WI38 (cell line): ENCODE results near the gene LDHA.

Source experiments
- H3K4me3 ChIP-seq: 2 replicates; pipeline ENCODE4 v1.5.1; 2011; ENCODE audit warnings: low read depth, mild to moderate bottlenecking, control low read depth, low read length
- CTCF ChIP-seq: IDR thresholded peaks from 2 replicates; pipeline ENCODE4 v1.5.1; 2012; ENCODE audit warnings: low read depth, mild to moderate bottlenecking, control low read depth, low read length

The LDHA gene

GRCh38 chr11:18394275-18394927 is at the start of gene LDHA:
TSS of gene LDHA (plus strand) at chr11:18394563. CDS start at chr11:18396843, 2,280 bp downstream.
- no peak for TF ChIP-seq CTCF
- H3K4me3 ChIP-seq, result peak within 1 kb of the TSS; percentile 88

DNA sequence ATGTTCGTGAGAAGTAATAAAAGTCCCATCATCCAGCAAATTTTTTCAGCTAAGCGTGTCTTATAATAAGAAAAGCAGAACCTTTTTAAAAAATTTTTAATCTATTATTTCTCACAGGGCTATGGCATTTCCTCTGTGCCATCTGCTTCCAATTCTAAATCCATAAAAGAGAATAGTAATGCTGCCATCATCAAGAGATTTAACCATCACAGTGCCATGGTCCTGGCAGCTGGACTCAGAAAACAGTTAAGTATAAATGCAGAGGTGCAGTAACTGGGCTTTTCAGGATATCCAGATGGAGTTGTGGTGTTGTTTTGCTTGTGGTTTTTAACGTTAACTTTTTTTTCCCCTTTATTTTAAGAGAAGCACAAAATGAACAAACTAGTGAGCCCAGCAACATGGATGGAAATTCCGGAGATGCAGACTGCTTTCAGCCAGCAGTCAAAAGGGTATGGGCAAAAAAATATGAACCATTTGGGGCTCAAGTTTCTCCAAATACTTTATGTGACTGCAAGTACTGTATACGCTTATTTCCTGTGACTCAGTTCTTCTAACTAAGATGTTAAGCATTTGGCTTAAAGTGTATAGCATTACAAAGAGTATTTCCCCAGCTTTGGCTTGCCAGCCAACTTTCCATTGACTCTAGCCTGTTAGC is 46.8 kb upstream of the LDHA start:
- no peak overlapping the region for H3K4me3 ChIP-seq
- TF ChIP-seq CTCF, result no peak

- TF ChIP-seq CTCF, result no peak
- no peak overlapping the region for H3K4me3 ChIP-seq
These were observed 41.8 kb upstream of the LDHA start for GRCh38 chr11:18352581-18352980.

DNA sequence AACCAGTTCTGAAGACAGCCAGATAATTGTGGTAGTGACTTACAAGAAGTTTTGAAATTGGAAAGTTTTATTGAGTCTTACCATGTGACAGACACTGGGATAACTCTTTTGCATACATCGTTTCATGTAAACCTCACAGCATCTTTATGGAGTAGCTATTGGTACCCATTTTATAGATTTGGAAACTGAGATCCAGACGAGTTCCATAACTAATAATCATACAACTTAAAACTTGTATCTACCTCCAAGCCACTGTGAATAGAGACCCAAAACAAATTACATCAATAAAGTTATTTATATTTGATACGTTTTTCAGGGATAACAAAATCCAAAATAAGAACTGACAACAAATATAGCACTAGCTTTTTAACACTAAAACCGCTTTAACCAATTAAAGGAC is 35.7 kb upstream of the LDHA start:
- TF ChIP-seq CTCF, result no peak
- no peak overlapping the region for H3K4me3 ChIP-seq

DNA sequence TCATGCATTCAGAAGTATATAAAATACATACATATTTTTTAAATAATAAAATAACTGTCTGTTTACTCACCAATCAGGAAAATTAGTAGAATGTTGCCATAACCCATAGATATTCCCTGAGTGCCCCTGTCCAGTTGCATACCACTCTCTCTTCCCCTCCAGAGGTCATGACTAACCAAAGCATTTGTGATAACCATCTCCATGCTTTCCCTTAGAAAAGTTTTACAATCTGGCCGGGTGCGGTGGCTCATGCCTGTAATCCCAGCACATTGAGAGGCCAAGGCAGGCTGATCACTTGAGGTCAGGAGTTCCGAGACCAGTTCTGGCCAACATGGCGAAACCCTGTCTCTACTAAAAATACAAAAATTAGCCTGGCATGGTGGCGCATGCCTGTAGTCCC is 33.2 kb upstream of the LDHA start:
- TF ChIP-seq CTCF, result no peak
- H3K4me3 ChIP-seq, result no peak overlapping the region

- no peak for TF ChIP-seq CTCF
- no peak overlapping the region for H3K4me3 ChIP-seq
These were observed 29.8 kb upstream of the LDHA start for GRCh38 chr11:18364495-18365073.

DNA sequence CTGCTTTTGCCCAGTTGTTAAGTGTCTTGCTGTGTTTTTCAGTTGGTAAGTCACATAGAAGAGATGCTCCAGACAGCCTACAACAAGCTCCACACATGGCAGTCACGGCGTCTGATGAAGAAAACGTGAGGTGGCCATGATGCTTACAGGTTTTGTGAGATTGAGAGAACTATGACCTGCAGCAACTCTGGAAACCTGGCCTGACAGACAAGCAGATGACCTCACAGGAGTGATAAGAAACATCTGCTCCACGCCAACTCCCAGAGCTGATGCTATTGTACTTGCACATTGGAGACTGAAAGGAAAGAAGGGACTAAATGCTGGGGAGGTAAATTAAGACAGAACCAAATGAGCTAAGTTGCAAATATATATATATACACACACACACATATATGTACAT is 28.6 kb upstream of the LDHA start:
- TF ChIP-seq CTCF, result no peak
- no peak overlapping the region for H3K4me3 ChIP-seq
